Spleen (tissue), 7 donors: ENCODE measurements around the gene SLC4A9.

Source experiments
- CTCF ChIP-seq, 11 experiments: fragments of 200-600 bp in 7 of 11; fragments of 450-650 bp in 4 of 11; sonication (generic) in 4 of 11; IDR thresholded peaks in 8 of 11; conservative IDR thresholded peaks in 3 of 11; 1 replicate in 7 of 11; 2 replicates in 4 of 11; pipeline versions ENCODE4 v1.4.0 to v1.8.0; 2016 to 2021; ENCODE audit warnings: antibody characterized with exemption in 11 of 11, inconsistent platforms in 4 of 11, mild to moderate bottlenecking in 1 of 11
- POLR2A ChIP-seq, 3 donors: fragments of 450-650 bp; IDR thresholded peaks; one replicate each; pipeline ENCODE4 v1.5.1; 2017; ENCODE audit warnings: antibody characterized with exemption in 3 of 3, mild to moderate bottlenecking in 1 of 3
- POLR2AphosphoS5 ChIP-seq, 3 donors: sonication (generic); formaldehyde crosslinking; IDR thresholded peaks; one replicate each; pipeline ENCODE4 v1.5.1; 2017; ENCODE audit warnings: antibody characterized with exemption in 3 of 3
- donor health status: DM: no; HTN: no; CAD: no; lungs with moderate emphysema.
- donor health status: DM: no; HTN: no; CAD: no.
- donor health status: DM: no; HTN: no; CAD: no.

GRCh38 chr5:140355546-140355945, 4.4 kb upstream of the SLC4A9 start:
- TF ChIP-seq POLR2A (IDR thresholded peaks at IDR 0.05): no peak
- no peak for TF ChIP-seq CTCF (IDR thresholded peaks at IDR 0.05 in 8 of 11, conservative IDR thresholded peaks at IDR 0.05 in 3 of 11)
- TF ChIP-seq POLR2AphosphoS5 (IDR thresholded peaks at IDR 0.05): no peak
